GM23338 (cell line): ENCODE measurements around the gene CTRB1. TPM values are rescaled to one million over a fixed set of nuclear protein-coding genes. Genes with fewer than 3 reads are reported as not detected.

Experiments
- ATAC-seq: fragments of 200-7000 bp; cut with Tn5 transposase; 3 replicates; pipeline ENCODE4 v1.9.1; 2020
- DNase-seq: peaks from one replicate; pipeline ENCODE4 v3.0.0-alpha.2; 2015; ENCODE audit warnings: low spot score
- H2AFZ ChIP-seq: fragments of 200-600 bp; sonication (generic); 2 replicates; pipeline ENCODE4 v1.8.0; 2016; ENCODE audit warnings: antibody characterized with exemption, mild to moderate bottlenecking, moderate library complexity
- H3F3A ChIP-seq: fragments of 200-600 bp; sonication (generic); replicated peaks from 2 replicates; pipeline ENCODE4 v1.8.0; 2017; ENCODE audit warnings: antibody characterized with exemption, mixed run types, low read depth
- H3K27ac ChIP-seq: fragments of 200-600 bp; sonication (generic); 2 replicates; pipeline ENCODE4 v1.6.1; 2016; ENCODE audit warnings: low read depth
- H3K27me3 ChIP-seq: fragments of 200-600 bp; sonication (generic); 2 replicates; pipeline ENCODE4 v1.8.0; 2016; ENCODE audit warnings: mild to moderate bottlenecking, mixed run types, moderate library complexity; ENCODE audit not compliant: insufficient read depth
- H3K36me3 ChIP-seq: fragments of 200-600 bp; sonication (generic); 2 replicates; pipeline ENCODE4 v1.8.0; 2016; ENCODE audit warnings: mild to moderate bottlenecking; ENCODE audit not compliant: insufficient read depth
- H3K4me1 ChIP-seq: fragments of 200-600 bp; sonication (generic); 2 replicates; pipeline ENCODE4 v1.8.0; 2016; ENCODE audit warnings: mild to moderate bottlenecking, moderate library complexity; ENCODE audit not compliant: insufficient read depth
- H3K4me2 ChIP-seq: fragments of 200-600 bp; sonication (generic); 2 replicates; pipeline ENCODE4 v1.7.1; 2017; ENCODE audit warnings: mixed run types
- H3K4me3 ChIP-seq: fragments of 200-600 bp; sonication (generic); 2 replicates; pipeline ENCODE4 v1.6.1; 2016; ENCODE audit warnings: mixed run types
- H3K79me2 ChIP-seq: fragments of 200-600 bp; sonication (generic); replicated peaks from 2 replicates; pipeline ENCODE4 v1.8.0; 2017; ENCODE audit warnings: mild to moderate bottlenecking; ENCODE audit not compliant: insufficient read depth
- H3K9me2 ChIP-seq: fragments of 200-600 bp; sonication (generic); 2 replicates; pipeline ENCODE4 v1.8.0; 2017; ENCODE audit not compliant: insufficient read depth
- H4K20me1 ChIP-seq: fragments of 200-600 bp; sonication (generic); replicated peaks from 2 replicates; pipeline ENCODE4 v1.8.0; 2017; ENCODE audit warnings: mild to moderate bottlenecking; ENCODE audit not compliant: insufficient read depth
- H3K27ac Mint-ChIP-seq: 2 replicates; pipeline ENCODE4 v1.8.0; 2020; ENCODE audit warnings: inconsistent platforms, mild to moderate bottlenecking, moderate library complexity, mixed read lengths
- H3K27me3 Mint-ChIP-seq: 3 replicates; pipeline ENCODE4 v1.8.0; 2022; ENCODE audit warnings: low read depth, mild to moderate bottlenecking, moderate library complexity, mixed read lengths, inconsistent platforms; ENCODE audit not compliant: insufficient read depth, poor library complexity
- H3K36me3 Mint-ChIP-seq: 3 replicates; pipeline ENCODE4 v1.8.0; 2021; ENCODE audit warnings: low read depth, mild to moderate bottlenecking, inconsistent platforms, moderate library complexity, mixed read lengths
- H3K4me1 Mint-ChIP-seq: 3 replicates; pipeline ENCODE4 v1.8.0; 2020; ENCODE audit warnings: mild to moderate bottlenecking, inconsistent platforms, mixed read lengths
- H3K4me3 Mint-ChIP-seq: 3 replicates; pipeline ENCODE4 v1.8.0; 2021; ENCODE audit warnings: moderate library complexity, mild to moderate bottlenecking, inconsistent platforms, mixed read lengths
- H3K9me3 Mint-ChIP-seq: 3 replicates; pipeline ENCODE4 v1.8.0; 2020; ENCODE audit warnings: moderate library complexity, mild to moderate bottlenecking, inconsistent platforms, mixed read lengths
- ETS1 ChIP-seq: IDR thresholded peaks from 2 replicates; pipeline ENCODE4 v1.6.1; 2016; ENCODE audit warnings: antibody characterized with exemption
- EZH2 ChIP-seq: fragments of 200-600 bp; sonication (generic); IDR thresholded peaks from one replicate; pipeline ENCODE4 v1.8.0; 2017; ENCODE audit warnings: antibody characterized with exemption, mild to moderate bottlenecking, low read depth; ENCODE audit not compliant: unreplicated experiment
- EZH2phosphoT487 ChIP-seq: fragments of 200-600 bp; sonication (generic); IDR thresholded peaks from one replicate; pipeline ENCODE4 v1.8.1; 2018; ENCODE audit warnings: antibody characterized with exemption; ENCODE audit not compliant: unreplicated experiment
- JUNB ChIP-seq: IDR thresholded peaks from one replicate; pipeline ENCODE4 v1.6.1; 2016; ENCODE audit warnings: antibody characterized with exemption; ENCODE audit not compliant: unreplicated experiment
- NANOG ChIP-seq: IDR thresholded peaks from 2 replicates; pipeline ENCODE4 v1.6.1; 2016; ENCODE audit warnings: antibody characterized with exemption, borderline replicate concordance
- POLR2AphosphoS5 ChIP-seq: IDR thresholded peaks from 2 replicates; pipeline ENCODE4 v1.6.1; 2016; ENCODE audit warnings: antibody characterized with exemption, low read depth
- STAT1 ChIP-seq: IDR thresholded peaks from one replicate; pipeline ENCODE4 v1.6.1; 2016; ENCODE audit warnings: antibody characterized with exemption; ENCODE audit not compliant: unreplicated experiment
- ZNF114 ChIP-seq: fragments of 250-450 bp; sonication (Bioruptor Pico); IDR thresholded peaks from 2 replicates; pipeline ENCODE4 v1.5.0; 2020; ENCODE audit warnings: mild to moderate bottlenecking, moderate library complexity
- polyA plus RNA-seq: library from polyadenylated mRNA; unstranded; fragments of >200 nt; fragmentation: Nextera tagmentation; extraction: Ambion mirVana; gene quantifications from 2 replicates; pipeline ENCODE4 v1.2.1, GENCODE V29; 2016
- total RNA-seq: library from RNA; depleted of rRNA; stranded (reverse); fragments of >200 nt; shearing (Covaris generic); gene quantifications from 2 replicates; pipeline ENCODE4 v1.2.3, GENCODE V29; 2014
- TF ChIP-seq, protein P1 (sequence below): IDR thresholded peaks from one replicate; pipeline ENCODE4 v1.6.1; 2018; ENCODE audit warnings: antibody characterized with exemption; ENCODE audit not compliant: unreplicated experiment

The CTRB1 gene
- total and polyA plus RNA-seq, 2 experiments from 2014 or later, result not detected

- Histone ChIP-seq H3F3A (0 out of 2 replicates have a peak, but pooled peaks cover 2% of the 10 kb centered on the region), H2AFZ (no peak overlapping the region), H3K79me2 (no peaks in the 10 kb centered on the region), H3K36me3 (no peaks in the 10 kb centered on the region), H4K20me1 (no peaks in the 10 kb centered on the region), H3K4me1 (no peaks in the 10 kb centered on the region), H3K4me3 (no peak overlapping the region), H3K4me2 (no peak overlapping the region), H3K27ac (no peak overlapping the region), H3K27me3 (no peaks in the 10 kb centered on the region), H3K9me2 (no peaks in the 10 kb centered on the region)
- ATAC-seq (no peak), DNase-seq (no peak)
- no peak overlapping the region for H3K27ac Mint-ChIP-seq
- H3K27me3 Mint-ChIP-seq, result peaks cover 7% of the 10 kb centered on the region
- no peak overlapping the region for H3K4me3 Mint-ChIP-seq
- TF ChIP-seq ETS1, result no peak
- no peak for TF ChIP-seq ZNF114 (CRISPR knock-in tag)
- TF ChIP-seq STAT1, result no peak
- TF ChIP-seq, protein P1, sequence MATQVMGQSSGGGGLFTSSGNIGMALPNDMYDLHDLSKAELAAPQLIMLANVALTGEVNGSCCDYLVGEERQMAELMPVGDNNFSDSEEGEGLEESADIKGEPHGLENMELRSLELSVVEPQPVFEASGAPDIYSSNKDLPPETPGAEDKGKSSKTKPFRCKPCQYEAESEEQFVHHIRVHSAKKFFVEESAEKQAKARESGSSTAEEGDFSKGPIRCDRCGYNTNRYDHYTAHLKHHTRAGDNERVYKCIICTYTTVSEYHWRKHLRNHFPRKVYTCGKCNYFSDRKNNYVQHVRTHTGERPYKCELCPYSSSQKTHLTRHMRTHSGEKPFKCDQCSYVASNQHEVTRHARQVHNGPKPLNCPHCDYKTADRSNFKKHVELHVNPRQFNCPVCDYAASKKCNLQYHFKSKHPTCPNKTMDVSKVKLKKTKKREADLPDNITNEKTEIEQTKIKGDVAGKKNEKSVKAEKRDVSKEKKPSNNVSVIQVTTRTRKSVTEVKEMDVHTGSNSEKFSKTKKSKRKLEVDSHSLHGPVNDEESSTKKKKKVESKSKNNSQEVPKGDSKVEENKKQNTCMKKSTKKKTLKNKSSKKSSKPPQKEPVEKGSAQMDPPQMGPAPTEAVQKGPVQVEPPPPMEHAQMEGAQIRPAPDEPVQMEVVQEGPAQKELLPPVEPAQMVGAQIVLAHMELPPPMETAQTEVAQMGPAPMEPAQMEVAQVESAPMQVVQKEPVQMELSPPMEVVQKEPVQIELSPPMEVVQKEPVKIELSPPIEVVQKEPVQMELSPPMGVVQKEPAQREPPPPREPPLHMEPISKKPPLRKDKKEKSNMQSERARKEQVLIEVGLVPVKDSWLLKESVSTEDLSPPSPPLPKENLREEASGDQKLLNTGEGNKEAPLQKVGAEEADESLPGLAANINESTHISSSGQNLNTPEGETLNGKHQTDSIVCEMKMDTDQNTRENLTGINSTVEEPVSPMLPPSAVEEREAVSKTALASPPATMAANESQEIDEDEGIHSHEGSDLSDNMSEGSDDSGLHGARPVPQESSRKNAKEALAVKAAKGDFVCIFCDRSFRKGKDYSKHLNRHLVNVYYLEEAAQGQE, result no peak
- no peak for TF ChIP-seq POLR2AphosphoS5
- no peak for TF ChIP-seq JUNB
- no peak for TF ChIP-seq EZH2
- TF ChIP-seq EZH2phosphoT487, result no peak
- no peaks in the 10 kb centered on the region; the same call in 1 of the 3 replicates for H3K9me3 Mint-ChIP-seq
- H3K4me1 Mint-ChIP-seq, result no peaks in the 10 kb centered on the region; the same call in 2 of the 3 replicates
- no peaks in the 10 kb centered on the region for H3K36me3 Mint-ChIP-seq
Measured at GRCh38 chr16:75188832-75189477, 29.8 kb upstream of the CTRB1 start.

DNA sequence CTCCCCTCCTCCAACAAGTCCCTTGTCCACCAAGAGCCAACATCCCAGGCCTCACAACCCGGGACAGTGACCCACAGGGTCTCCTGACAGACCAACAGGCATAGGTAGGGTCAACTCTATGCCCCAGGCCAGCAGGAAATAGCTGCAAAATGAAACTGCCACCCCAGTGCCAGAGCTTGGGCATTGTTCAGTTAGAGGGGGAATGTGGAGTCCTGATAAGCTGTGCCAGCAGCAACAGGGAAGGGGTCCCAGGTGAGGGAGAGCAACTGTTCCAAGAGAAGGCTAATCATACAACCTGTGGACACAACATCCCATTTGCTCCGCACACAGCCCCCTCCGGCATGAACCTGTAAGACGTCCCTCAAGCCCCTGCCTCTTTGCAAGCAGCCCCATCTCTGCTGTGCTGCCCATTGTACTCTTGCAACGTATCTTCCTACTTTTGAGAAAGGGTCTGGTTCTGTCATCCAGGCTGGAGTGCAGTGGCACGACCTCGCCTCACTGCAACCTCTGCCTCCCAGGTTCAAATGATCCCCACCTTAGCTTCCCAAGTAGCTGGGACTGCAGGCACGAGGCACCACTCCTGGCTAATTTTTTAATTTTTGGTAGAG is 29.0 kb upstream of the CTRB1 start:
- ATAC-seq (no peak), DNase-seq (no peak)
- no peak overlapping the region for H3K4me2 ChIP-seq
- TF ChIP-seq JUNB (no peak), NANOG (no peak), EZH2 (no peak)
- Mint-ChIP-seq H3K27me3 (peaks cover 7% of the 10 kb centered on the region), H3K4me3 (no peak overlapping the region), H3K4me1 (no peaks in the 10 kb centered on the region; the same call in 2 of the 3 replicates), H3K36me3 (no peaks in the 10 kb centered on the region), H3K9me3 (no peaks in the 10 kb centered on the region; the same call in 1 of the 3 replicates), H3K27ac (no peak overlapping the region)
- no peaks in the 10 kb centered on the region for H3K27me3 ChIP-seq
- no peaks in the 10 kb centered on the region for H3K4me1 ChIP-seq
- no peaks in the 10 kb centered on the region for H3K36me3 ChIP-seq
- H3F3A ChIP-seq, result 0 out of 2 replicates have a peak, but pooled peaks cover 2% of the 10 kb centered on the region
- H3K9me2 ChIP-seq, result no peaks in the 10 kb centered on the region
- no peak overlapping the region for H3K4me3 ChIP-seq
- H3K27ac ChIP-seq, result no peak overlapping the region
- H2AFZ ChIP-seq, result no peak overlapping the region
- no peaks in the 10 kb centered on the region for H4K20me1 ChIP-seq
- H3K79me2 ChIP-seq, result no peaks in the 10 kb centered on the region
